Fibroblast of the aortic adventitia (primary cell): ENCODE results near the gene DLX5. TPM values are rescaled to one million over a fixed set of nuclear protein-coding genes. Genes with fewer than 3 reads are reported as not detected.

Experiments
- DNase-seq: peaks from one replicate; pipeline ENCODE4 v3.0.0-alpha.2; 2010; ENCODE audit warnings: low read depth
- H3K4me3 ChIP-seq: 2 replicates; pipeline ENCODE4 v1.5.1; 2011; ENCODE audit warnings: low read depth, mild to moderate bottlenecking, control low read depth, low read length, moderate library complexity
- total RNA-seq: library from RNA; depleted of rRNA; stranded (reverse); fragments of >200 nt; gene quantifications from 2 replicates; pipeline ENCODE4 v1.2.3, GENCODE V29; 2012; ENCODE audit warnings: low replicate concordance
- TF ChIP-seq, protein P1 (sequence below): IDR thresholded peaks from 2 replicates; pipeline ENCODE4 v1.5.1; 2011; ENCODE audit warnings: mild to moderate bottlenecking, low read length, control low read depth, inconsistent platforms; ENCODE audit not compliant: insufficient read depth

Gene DLX5
- total RNA-seq, 1 donor, result not detected

DNA sequence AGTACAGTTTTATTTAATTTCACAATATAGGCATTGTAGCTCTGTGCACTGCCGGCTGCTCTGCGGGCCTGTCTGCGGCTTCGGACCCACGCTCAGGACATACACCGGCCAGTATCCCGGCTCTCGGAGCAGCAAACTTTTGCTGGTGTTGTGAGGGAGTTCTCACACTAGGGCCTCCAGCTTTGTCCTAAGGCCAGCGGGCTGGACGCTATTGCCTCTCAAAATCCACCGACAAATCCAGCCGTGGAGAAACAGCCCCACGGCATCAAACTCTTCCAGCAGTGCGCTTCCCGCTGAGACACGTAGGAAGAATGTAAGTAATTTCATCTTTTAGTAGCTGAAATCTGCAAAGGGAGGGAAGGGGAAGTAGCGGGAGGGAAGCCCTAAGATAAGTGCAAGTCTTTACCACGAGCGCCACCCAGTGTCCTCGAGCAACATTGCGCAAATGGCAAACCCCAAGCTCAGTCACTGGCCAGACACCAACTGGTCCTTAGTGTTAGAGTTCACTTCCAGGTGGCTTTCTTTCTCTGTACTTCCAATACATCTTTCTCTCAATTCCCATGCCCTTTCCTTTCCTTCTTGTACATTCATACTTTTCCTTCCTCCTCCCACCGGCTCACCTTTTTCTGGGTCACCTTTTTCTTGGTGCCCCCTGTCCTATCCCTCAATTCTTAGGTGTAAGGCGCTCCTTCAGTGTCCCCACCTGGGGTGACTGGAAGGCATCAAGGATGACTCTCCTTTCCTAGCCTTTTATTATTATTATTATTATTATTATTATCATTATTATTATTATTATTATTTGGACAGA, 3.0 kb upstream of the DLX5 start:
- peak overlapping the region; percentile 54 for H3K4me3 ChIP-seq
- DNase-seq, result peak; percentile 90
- TF ChIP-seq, protein P1, sequence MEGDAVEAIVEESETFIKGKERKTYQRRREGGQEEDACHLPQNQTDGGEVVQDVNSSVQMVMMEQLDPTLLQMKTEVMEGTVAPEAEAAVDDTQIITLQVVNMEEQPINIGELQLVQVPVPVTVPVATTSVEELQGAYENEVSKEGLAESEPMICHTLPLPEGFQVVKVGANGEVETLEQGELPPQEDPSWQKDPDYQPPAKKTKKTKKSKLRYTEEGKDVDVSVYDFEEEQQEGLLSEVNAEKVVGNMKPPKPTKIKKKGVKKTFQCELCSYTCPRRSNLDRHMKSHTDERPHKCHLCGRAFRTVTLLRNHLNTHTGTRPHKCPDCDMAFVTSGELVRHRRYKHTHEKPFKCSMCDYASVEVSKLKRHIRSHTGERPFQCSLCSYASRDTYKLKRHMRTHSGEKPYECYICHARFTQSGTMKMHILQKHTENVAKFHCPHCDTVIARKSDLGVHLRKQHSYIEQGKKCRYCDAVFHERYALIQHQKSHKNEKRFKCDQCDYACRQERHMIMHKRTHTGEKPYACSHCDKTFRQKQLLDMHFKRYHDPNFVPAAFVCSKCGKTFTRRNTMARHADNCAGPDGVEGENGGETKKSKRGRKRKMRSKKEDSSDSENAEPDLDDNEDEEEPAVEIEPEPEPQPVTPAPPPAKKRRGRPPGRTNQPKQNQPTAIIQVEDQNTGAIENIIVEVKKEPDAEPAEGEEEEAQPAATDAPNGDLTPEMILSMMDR, result peak; percentile 95

DNA sequence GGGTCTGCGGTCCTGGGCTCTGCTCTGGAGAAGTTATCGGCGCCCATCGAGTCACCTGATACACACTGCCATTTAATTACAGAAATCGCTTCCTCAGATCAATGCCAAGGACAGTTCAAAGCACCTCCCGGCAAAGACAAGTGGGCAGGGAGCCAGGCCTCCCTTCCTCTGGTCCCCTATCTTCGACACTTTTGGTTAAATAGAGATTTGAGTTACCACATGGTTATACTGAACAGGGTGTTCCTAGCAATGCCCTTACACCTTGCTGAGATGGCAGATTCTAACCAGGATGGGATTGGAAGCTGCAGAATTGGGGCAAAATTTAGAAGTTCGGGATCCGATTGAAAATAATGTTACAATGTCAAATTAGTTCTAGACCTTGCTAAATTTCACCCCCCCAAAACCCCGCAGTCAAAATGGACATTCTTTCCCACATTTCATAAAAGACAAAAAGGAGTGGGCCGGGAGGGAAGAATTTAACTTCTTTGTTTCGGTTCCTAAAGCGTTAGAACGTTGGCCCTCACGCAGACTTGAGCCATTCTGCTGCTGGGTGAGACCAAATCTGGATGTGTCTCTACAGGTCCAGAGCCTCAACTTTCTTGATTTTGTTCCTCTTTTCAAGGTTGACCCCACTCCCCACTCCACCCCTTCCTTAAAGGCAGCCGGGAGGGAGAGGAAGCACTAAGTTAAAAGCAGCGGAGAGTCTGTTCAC, 2.2 kb upstream of the DLX5 start:
- no peak for DNase-seq
- H3K4me3 ChIP-seq, result peak overlapping the region; percentile 54
- TF ChIP-seq, protein P1, result no peak

DNA sequence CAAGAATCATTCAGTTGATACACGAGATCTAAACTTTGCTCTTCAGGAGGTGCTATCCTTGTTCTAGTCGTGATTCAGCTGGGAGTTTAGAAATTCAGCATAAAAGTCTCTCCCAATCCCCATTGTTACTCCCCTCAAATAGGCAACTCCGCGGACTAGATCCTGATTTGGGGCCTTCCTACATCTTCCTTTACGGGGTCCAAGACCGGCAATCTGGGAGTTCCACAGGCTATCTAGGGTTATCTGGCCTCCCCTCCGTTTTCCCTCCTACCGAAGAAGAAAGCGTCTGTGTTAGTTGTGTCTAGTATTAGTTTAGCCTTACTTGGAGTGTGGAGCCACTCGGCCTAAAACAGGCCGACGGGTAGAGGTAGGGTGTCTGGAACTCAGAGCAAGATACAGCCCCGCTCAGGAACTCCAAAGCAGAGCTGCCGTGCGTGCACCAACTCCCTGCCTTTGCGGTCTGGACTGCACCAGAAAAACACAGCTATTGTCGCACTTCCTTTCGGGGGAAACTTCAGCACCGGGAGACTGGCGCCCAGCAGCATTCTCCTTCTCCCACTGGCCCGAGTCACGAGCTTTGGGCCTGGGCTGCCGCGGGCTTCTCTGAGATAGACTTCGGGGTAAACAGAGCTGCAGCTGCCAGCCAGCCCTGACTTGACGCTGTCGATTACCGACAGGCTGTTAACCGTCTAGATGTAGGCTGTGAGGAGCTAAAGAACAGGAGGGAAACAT, 1.5 kb upstream of the DLX5 start:
- TF ChIP-seq, protein P1, result no peak
- no peak overlapping the region for H3K4me3 ChIP-seq
- no peak for DNase-seq

DNA sequence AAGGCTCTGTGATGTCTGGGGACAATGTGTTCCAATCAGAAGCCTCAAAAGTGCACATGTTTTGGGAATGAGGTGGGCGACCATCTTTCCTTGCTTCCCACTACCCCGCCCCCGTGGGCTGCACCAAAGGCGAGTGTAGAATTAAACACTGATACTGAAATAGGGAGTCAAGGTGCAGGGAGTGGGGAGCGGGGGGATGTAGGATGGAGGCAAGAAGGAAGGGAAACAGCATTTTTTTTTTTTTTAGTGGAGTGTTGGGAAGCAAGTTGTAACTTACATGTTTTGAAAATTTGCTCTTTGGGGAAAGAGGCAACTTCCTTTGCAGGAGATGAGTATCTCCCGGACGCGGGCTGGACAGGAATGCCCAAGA, 484 bp upstream of the DLX5 start:
- TF ChIP-seq, protein P1, result no peak
- DNase-seq, result no peak
- no peak overlapping the region for H3K4me3 ChIP-seq

DNA sequence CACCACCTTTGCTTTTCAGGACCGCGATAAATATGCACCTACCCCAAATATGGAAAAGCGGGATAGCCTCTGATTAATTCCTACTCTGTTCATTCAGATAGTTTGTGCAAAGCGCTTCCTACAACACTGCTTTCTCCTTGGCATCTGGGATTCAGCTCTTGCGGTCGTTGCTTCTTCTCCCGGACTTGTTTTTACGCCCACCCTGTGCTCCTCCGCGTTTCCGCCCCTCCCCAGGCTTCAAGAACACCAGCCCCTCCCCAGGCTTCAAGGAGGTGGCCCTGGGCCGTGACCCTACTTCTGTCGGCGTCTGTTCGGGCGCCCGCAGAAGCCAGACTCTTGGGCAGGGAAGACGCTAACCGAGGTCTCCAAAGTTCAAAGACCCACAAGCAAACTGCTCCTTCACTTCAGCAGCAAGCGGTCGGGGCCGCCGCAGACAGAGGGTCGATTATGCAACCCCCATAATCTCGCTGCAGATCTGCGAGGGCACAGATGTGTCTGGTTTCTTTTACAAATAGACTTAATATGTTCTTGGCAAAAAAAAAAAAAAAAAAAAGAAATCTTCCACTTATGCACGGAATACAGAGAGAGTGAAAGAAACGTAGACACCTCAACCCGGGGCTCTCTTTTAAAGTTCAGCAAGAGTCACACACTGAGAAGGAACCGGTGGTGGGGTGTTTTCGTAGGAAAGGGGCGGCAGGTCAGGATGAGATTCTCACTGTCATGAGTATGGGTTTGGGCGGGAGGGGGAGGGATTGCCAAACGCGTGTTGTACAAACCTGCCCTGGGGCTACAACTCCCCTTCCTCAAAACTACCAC, 1.9 kb downstream of the DLX5 start:
- no peak overlapping the region for H3K4me3 ChIP-seq
- no peak for DNase-seq
- TF ChIP-seq, protein P1, result no peak
